Measurements from ENCODE around the gene ELMO2.
A peak's percentile ranks its signal among the peaks of the same experiment; 100 is the strongest.
"Not testable (repeated sequence)": the region's sequence is repeated elsewhere in the genome, so short reads cannot be mapped to it uniquely, and the experiment has no call there.

ELMO2 gene

DNA sequence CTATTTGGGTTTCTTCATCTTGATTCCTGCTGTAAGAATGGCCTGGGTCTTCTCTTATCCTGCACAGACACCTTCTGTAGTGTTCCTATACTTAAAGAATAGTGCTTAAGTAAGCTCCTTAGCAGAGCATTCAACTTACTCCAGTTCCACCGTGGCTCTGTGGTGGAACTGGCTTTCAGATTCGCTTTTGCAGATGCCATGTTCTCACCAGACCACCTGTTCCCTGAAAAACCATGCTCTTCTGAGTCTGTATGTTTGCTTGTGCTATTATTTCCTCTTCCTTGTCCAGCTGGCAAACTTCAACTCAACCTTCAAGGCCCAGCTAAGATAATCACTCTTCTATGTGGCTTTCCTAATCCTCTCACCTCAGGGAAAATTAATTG, 4.9 kb downstream of the ELMO2 start:
- DNase-seq = no peak

DNA sequence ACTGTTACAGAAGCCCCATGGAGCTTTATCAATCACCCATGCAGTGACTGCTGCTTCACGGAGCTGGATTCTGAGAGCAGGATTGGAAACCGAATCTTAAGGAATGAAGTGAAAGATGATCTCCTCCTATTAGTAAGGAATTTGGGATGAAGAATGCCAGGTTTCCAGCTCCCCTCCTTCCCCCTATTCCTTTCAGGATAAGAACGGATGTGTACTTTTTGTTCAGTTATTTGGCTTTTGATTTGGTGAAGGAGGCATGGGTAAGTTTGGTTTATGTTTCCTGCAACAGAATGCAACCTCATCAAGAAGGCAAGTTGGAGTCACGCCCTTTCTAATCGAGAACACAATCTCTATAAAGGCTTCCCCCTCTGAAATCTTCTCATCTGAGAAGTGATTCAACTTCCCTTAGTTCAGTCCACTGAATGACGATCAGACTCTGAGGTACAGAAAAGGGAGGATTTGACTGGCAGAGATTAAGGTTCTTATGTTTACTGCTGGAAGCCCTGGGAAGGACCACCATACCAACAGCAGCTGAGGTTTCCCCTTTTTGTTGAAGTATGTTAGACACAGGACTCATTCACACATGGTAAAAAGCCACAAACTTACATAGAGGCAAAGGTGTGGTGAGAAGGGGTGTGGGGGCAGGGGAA, 5.5 kb downstream of the ELMO2 start:
- peak; percentile 82 for DNase-seq

DNA sequence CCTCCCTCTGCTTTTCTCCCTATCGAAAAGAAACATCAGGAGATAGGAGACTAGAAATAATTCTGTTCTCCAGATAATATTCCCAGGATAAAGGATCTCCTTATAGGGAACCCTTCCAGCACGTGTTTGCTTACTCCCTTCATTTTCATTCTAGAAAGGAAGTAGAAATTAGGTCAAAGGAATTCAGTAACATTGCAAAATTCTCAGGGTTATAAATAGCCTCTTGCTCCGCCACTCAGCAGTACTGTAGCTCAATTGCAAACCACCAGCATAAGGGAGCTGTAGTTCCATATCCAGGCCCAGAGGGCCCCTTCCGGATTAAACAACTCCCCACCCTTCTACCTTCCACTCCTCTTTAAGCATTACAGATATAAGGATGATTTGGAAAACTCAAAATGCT, 6.2 kb downstream of the ELMO2 start:
- no peak for DNase-seq

DNA sequence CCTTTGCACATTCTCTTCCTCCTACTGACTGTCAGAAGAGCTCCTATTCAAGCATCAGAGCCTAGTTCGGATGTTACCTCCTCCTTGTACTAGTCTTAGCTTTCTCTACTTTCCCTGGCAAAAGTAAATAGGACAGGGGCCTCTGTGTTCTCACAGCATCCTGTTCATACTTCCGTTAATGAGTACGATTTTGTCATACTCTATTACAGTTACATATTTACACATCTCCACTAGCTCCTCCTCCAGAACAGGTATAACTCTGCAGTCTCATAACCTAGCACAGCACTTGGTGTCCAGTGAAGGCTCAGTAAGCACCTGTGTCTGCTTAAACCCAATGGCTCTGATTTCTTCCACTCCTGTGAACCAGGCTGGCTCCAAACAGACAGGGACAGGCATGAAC, 7.0 kb downstream of the ELMO2 start:
- peak; percentile 42 for DNase-seq

DNA sequence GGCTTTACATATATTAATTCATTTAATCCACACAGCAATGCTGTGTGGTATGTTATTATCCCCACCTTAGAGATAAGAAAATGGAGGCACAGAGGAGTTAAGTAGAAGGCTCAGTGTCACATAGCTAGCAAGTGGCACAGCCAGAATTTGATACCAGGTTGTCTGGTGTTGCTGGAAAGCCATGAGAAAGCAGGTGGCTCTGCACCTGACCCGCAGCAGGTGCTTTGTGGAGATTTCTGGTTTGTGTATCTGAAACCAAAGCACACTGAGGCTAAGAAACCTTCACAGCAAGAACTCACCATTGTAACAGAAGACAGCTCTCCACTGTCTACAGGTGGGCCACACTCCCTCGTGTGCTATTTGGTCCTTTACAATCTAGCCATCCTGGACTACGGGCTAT, 7.5 kb downstream of the ELMO2 start:
- DNase-seq = no peak

DNA sequence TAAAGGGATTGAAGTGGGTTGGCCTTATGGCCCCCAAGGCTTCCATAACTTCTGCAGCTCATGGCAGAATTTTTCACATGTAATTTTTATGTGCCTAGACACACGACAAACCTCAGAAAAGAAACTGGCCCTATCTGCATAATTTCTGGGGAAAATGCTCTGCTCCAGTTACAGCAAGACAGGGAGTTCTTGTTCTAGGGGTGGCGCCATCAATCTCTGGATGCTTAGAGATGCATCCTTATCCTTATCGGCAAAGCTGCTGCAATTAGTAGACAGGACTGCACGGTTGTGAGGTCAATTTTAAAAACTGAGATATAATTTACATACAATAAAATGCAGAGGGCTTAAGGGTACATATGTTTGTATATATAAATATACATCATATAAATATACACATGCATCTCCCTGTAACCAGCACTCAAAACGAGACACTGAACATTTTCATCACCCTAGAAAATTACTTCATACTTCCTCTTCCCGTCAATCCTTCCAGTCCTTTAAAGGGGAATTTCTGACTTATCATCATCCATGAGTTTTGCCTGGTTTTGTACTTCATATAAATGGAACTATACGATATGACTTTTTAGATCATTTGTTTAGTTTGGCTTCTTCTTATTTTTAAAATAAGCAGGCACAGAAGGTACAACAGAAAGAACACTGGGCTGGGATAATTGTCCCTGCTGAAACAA, 10.2 kb downstream of the ELMO2 start:
- no peak for DNase-seq

DNA sequence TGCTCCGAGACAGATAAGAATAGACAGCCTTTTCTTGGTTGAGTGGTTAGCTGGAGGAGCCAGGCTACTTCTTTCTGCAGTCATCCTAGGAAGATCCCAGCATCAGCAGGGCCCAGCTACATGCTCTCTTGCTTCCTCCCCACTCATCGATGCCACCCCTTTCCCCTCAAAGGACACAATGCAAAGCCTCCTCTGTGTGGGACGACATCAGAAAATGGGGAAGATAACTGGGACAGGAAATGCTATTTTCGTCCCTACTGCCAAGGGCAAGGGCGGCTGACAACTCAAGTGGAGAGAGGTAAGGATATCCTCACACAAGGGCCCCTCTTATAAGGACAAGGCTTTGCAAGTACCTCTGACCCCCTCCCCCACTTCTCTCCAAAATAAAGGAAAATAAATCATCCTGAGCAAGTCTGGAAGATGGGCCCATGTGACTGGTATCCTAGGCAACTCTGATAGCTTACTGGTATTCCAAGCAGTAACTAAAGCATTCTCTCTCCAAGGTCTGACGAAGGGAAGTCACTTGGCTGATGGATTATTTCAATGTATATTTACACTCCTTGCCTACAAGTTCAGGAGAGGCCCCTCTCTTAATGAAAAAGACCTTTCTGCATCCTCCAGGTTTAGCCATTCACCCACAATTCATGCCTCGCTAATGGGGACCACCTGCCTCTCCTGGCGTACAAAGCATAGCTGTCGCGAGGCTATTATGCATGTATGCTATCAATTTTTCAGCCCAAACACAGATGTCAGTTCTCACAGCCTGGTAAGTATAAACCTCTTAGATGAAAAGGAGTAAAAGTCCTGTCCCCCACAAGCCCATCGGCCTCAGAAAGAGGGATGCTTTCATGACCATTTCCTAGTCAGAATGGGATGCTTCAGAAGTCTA, 11.3 kb downstream of the ELMO2 start:
- DNase-seq = no peak

DNA sequence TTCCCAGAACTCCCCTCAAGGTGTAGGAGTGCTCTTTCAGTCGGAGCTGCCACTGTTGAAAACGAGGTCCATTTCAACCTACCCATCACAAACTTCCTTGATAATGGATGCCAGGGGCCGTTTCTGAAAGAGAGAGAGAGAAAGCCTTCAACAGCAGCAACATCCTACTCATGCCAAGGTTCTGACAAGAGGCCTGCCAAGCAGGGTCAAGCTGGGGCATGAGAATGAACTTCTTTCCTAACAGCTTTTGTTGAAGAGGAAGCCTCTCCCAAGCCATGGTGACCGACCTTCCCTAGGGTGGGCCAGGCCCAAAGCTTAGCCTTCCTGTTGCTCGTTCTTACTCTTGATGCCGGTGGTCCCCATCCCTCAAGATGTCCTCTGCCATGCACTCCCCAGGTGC, 12.4 kb downstream of the ELMO2 start:
- DNase-seq = no peak

DNA sequence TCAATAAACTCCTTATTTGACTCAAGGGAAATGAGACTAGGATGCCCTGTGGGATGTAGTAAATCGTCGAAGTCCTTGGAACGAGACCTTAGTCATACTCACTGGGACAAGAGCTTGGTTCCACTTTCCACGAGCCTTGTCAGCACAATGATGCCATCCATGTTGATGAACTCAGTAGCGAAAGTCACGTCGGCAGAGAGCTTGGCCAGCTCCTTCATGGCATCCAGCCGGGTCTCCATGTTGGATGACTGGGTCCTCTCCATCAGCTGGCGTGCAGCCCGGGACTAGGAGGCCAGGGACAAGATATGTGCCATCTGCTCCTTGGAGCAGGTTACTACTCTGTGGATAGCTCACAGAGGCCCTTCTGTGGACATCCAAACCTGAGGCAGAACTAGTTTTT, 17.5 kb downstream of the ELMO2 start:
- no peak for DNase-seq

DNA sequence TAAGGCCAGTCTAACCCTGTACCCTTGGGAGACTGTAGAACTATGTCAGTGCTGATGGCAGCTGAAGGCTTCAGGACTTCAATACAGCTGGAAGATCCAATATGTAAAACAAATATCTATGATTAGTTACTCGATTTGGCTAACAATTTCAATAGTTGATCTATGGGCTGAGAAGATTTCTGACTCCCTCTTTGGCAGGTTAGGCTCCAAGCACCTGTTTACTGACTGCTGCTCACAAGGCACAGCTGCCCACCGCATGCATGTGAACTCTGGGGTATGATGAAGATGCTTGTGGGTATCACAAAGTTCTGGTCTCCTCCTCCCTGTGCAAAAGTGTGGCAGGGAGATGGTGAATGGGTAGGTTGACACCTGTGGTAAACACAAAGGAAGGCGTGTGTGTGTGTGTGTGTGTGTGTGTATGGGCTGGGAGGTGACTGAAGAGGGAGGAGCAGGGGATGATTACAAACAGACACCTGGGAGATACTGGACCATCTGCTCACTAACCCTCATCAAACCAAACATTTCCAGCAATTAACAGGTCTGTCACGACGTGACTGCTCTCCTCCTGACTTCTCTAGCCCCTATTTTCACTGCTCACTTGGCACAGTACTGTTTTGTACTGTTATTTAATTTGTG, 18.1 kb downstream of the ELMO2 start:
- DNase-seq = no peak

DNA sequence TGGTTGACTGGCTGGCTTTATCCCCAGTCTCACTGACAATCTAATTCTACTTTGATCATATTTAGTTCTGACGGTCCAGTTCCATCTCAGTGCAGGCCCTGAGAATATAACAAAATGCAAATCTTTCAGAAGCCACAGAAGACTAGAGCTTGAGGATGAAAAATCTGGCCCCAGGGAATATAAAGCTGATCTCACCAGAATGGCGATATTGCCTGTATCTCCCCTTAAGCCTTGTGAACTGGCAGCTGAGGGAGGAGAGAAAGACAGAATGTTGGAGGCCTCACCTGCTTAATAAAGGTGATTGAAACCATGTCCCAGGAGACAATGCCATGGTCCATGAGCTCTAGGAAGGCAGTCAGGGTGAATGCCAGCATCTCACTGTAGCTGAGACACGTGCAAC, 19.4 kb downstream of the ELMO2 start:
- not testable (repeated sequence) for DNase-seq

DNA sequence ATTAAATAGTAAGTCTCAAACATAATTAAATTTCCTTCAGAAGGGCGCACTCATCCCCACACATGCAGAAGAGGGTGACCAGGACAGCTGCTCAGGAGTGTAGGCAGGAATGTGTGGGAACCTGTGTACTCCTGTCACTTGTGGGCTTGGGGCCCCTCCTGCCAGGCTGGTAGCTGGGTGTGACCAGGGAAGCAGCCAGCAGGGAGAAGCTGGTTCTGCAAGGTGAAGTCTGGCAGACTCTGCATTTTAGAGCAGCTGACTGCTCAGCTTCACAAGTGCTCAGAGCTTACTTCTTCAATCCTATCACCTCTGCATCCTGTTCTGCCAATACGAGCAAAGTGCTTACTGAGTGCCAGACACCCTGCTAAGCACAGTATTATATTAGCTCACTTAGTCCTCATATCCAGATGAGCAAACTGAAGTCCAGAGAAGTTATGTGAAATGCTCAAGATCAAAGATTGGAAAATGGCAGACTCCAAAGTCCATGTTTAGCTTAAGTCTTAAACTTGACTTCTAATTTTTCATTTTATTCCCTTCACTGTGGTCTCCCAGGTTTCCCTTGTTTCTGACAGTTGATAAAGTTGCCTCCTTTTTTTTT, 27.9 kb downstream of the ELMO2 start:
- DNase-seq = no peak

DNA sequence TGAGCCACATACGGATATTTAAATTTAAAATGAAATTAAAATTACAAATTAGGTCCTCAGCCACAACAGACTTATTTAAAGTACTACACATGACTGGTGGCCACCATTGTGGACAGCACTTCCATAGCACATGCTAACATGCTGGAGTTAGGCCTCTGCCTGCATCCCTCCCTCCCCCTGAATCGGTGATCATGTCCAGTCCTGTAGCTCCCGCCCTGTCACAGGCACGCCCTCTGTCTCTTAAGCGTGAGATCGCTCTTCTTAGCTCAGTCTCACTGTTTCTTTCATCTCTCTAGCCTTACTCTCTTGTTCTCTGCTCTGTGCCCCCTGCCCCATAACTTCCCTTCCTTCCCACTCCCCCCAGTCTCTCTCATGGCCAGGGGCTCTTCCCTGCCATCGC, 28.9 kb downstream of the ELMO2 start:
- no peak for DNase-seq

DNA sequence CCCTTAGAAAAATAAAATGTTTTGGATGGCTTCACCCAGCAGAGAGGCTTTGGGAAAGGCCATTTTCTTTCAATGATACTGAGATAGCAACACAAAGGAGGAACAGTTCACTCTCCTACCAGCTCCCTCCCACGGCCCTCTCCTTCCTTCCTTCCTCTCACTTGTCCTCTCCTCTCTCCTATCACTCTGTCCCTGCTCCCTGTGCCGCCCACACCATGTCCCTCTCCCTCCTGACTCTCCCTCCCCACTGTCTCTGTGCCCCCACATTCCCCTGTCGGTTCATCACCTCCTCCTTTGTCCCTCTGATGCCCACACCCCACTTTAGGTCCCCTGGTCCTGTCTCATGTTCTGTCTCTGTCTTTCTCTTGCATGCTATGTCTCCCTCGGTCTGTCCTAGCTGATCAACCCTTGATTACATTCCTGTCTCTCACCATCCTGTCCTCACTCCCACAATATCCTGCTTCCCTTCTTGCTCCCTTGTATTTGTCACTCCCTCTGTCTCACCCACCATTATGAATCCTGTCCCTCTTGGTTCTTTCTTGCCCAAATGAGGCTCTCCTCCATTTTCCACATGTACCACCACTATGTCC, 30.1 kb downstream of the ELMO2 start:
- DNase-seq = no peak

DNA sequence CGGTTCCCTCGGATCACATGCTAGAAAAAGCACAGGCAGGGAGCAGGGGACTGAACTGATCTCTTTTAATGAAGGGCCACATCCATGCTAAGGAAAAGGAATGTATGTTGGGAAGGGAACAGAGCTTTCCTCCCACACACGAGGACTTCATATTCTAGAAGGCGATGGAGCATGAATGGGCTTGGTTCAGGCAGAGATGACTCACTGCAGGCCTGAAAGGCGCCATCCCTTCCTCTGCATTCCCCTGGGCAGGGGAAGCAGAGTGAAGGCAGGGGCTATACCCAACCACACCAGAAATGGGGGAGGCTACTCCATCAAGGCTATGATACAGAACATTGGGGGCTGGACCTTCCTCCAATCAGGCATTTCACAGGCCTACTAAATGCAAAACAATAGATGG, 30.6 kb downstream of the ELMO2 start:
- no peak for DNase-seq

DNA sequence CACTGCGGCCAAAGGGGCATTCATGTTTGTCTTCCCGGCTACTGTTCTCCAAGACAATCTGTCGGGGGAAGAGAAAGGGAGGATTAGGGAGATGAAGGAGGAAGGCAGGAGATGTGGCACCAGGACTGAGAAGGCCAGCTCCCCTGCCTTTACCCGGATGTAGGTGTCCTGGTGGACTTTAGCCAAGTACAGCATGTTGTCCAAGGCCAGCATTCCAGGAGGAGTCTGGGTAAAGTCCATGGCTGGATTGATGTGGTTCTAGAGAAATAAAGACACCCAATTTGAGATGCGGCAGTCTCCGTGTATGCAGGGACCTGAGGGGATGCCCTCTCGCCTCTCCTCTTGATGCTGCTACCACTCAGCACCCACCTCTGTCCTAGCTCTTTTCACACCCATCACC, 32.0 kb downstream of the ELMO2 start:
- no peak for DNase-seq

DNA sequence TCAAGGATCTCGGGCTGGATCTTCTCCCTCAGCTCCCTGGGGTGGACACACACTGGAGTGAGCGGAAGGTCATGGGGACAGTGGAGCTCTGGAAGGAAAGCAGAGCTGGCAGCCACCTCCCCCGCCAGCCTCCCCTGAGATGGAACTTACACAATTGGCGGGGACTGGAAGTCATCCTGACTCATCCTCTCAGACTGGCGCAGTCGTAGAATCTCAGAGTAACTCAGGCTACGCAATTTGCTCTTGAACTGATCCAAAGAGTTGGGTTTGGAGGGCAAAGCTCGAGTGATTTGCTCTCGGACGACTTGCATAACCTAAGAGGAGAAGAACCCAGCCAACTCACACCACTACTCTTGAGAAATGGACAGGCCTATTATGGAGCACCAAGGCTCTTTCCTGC, 34.8 kb downstream of the ELMO2 start:
- no peak for DNase-seq

DNA sequence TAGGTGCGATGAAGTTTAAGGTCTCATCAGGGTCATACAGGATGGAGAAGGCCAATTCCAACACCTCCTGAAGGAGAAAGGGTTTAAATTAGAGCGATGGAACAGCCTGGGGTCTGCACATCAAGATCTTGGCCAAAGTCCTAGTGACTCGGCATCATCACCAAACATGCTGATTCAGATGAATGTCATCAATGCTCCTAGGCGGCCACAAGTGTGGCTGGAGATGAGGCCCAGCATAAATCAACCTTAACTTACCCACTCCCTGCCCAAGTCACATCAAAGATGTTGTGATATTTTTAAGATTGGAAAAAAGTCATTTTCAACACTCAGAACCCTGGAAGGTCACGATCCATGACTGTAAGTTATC, 37.5 kb downstream of the ELMO2 start:
- DNase-seq = no peak

DNA sequence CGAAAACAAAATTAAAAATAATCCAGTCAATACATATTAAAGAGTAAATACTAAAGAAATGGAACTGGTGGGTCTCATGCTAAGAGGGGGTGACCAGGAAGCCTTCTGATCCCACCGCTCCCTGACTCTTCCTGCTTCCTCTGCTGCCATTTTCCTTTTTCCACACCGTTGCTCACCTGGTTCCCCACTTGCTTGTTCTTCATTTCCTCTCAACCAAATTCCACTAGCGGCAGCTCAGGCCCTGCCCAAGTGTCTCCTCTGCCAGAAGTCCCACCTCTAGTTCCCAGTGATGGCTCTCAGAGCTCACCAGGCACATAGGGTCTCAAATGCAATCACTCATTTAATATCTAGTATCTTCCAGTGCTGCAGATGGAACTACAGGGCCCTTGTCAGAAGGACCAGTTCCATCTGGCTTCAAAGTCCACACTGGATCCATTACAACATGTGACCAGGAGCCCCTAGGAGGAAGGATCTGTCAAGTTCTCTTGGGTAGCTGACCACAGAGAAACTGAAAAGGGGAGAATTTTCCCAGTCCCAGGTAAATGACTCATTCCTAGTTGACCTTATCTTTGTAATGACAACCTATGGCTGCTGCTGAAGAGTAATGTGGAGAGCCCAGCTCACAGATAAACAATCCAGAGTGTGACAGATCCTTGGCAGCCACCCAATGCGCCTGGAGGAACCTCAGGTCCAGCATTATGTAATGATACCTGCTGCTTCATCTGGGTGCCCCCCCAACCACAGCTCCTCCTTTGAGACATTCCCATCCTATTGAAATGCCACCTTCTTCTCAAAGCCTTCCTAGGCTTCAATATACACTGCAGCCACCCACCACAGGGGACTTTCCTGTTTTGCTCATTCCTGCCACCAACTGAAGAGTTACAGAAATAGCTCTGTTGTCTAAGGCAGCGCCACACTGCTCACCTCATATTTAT, 38.2 kb downstream of the ELMO2 start:
- no peak for DNase-seq

DNA sequence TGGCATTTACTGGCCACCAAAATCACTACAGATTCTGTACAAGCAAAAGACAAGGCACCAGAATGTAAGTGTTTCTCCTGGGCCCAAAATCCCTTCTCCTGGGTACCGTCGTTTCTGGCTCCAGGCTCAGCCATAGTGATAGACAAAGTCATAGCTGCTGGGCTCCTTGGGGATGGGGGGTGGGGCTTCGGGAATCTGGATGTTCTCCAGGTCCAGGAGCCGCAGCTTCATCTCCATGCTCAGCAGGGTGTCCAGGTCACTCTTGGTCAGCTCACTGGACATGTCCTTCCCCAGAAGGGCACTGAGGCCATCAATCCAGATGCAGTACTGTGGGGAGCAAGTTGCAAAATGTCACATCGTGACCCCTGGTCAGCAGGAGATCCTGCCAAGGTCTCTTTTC, 39.2 kb downstream of the ELMO2 start:
- DNase-seq = no peak

DNA sequence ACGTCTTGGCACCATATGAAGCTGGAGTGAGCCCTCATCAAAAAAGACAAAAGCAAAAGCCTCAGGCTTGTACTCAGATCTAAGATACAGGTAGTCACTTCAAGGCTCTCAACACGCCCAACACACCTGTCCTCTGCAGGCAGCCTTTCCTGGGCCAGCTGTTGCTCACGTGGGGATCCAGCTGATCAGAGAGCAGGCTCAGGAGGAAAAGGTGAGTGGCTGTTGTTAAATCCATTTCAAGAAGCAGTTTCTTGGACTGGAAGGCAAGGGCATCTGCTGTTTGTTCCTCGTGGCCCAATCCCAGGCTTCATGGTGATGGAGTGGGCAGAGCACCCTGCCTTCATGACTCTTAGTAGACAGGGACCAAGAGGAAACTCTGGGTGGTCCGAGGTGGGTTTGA, 39.6 kb downstream of the ELMO2 start:
- no peak for DNase-seq
